ENCODE results near the gene EPHA7.

EPHA7 gene

GRCh38 chr6:93319304-93319703, 100.1 kb downstream of the EPHA7 start:
- no peak for DNase-seq

- DNase-seq: no peak
Observed at GRCh38 chr6:93318121-93318520, 101.2 kb downstream of the EPHA7 start.

GRCh38 chr6:93317592-93317991, 101.8 kb downstream of the EPHA7 start:
- no peak for DNase-seq

- no peak for DNase-seq
Observed at GRCh38 chr6:93307505-93308409, 111.6 kb downstream of the EPHA7 start.

GRCh38 chr6:93305088-93305487, 114.3 kb downstream of the EPHA7 start:
- DNase-seq: no peak

- DNase-seq: no peak
Observed at GRCh38 chr6:93304505-93304904, 114.9 kb downstream of the EPHA7 start.

GRCh38 chr6:93300661-93301060, 118.7 kb downstream of the EPHA7 start:
- DNase-seq: no peak

- DNase-seq: no peak
Observed at GRCh38 chr6:93299622-93300021, 119.7 kb downstream of the EPHA7 start.

- no peak for DNase-seq
Observed at GRCh38 chr6:93295631-93296030, 123.7 kb downstream of the EPHA7 start.

GRCh38 chr6:93294879-93295278, 124.5 kb downstream of the EPHA7 start:
- DNase-seq: no peak

- no peak for DNase-seq
Observed at GRCh38 chr6:93293872-93294271, 125.5 kb downstream of the EPHA7 start.

- no peak for DNase-seq
Observed at GRCh38 chr6:93293460-93293859, 125.9 kb downstream of the EPHA7 start.

GRCh38 chr6:93282521-93283031, 136.8 kb downstream of the EPHA7 start:
- DNase-seq: no peak

GRCh38 chr6:93278241-93278640, 141.1 kb downstream of the EPHA7 start:
- no peak for DNase-seq

GRCh38 chr6:93272896-93273295, 146.5 kb downstream of the EPHA7 start:
- no peak for DNase-seq

GRCh38 chr6:93272211-93272610, 147.1 kb downstream of the EPHA7 start:
- DNase-seq: no peak

- no peak for DNase-seq
Observed at GRCh38 chr6:93266116-93266817, 153.1 kb downstream of the EPHA7 start.

GRCh38 chr6:93260881-93261280, 158.5 kb downstream of the EPHA7 start:
- no peak for DNase-seq

- DNase-seq: no peak
Observed at GRCh38 chr6:93259332-93259731, 160.0 kb downstream of the EPHA7 start.

GRCh38 chr6:93252930-93253329, 166.4 kb downstream of the EPHA7 start:
- DNase-seq: no peak

- DNase-seq: no peak
Observed at GRCh38 chr6:93248631-93249030, 170.7 kb downstream of the EPHA7 start.

GRCh38 chr6:93243231-93243778, 176.1 kb downstream of the EPHA7 start:
- no peak for DNase-seq

- DNase-seq: no peak
Observed at GRCh38 chr6:93242049-93242448, 177.3 kb downstream of the EPHA7 start.

GRCh38 chr6:93238632-93239031, 180.7 kb downstream of the EPHA7 start:
- DNase-seq: no peak
